DMS114 treated with DMSO at 0.1 percent for 48 hours (cell line): ENCODE measurements around the gene SV2B.

Experiments used
- DNase-seq: peaks from one replicate; lab custom pipeline; 2025; ENCODE audit not compliant: unreplicated experiment; lab: John Stamatoyannopoulos, UW

SV2B gene

GRCh38 chr15:91263632-91264531 lies 163.8 kb downstream of the SV2B start:
- no peak for DNase-seq

- no peak for DNase-seq
Observed at GRCh38 chr15:91264651-91265351, 164.7 kb downstream of the SV2B start.

- DNase-seq: no peak
Observed at GRCh38 chr15:91265416-91265940, 165.4 kb downstream of the SV2B start.

GRCh38 chr15:91268510-91268909 lies 168.5 kb downstream of the SV2B start:
- DNase-seq: no peak

GRCh38 chr15:91270747-91271146 lies 170.7 kb downstream of the SV2B start:
- no peak for DNase-seq

GRCh38 chr15:91271565-91272153 lies 171.6 kb downstream of the SV2B start:
- peak; percentile 76 for DNase-seq

GRCh38 chr15:91275844-91276243 lies 175.8 kb downstream of the SV2B start:
- no peak for DNase-seq

GRCh38 chr15:91278951-91279350 lies 178.9 kb downstream of the SV2B start:
- DNase-seq: no peak

- no peak for DNase-seq
Observed at GRCh38 chr15:91279486-91279885, 179.4 kb downstream of the SV2B start.

GRCh38 chr15:91281947-91282346 lies 181.9 kb downstream of the SV2B start:
- no peak for DNase-seq

- DNase-seq: no peak
Observed at GRCh38 chr15:91282486-91282885, 182.4 kb downstream of the SV2B start.

- DNase-seq: no peak
Observed at GRCh38 chr15:91283155-91283554, 183.1 kb downstream of the SV2B start.

- no peak for DNase-seq
Observed at GRCh38 chr15:91284758-91285466, 184.9 kb downstream of the SV2B start.

- DNase-seq: no peak
Observed at GRCh38 chr15:91289324-91289723, 189.3 kb downstream of the SV2B start.

- no peak for DNase-seq
Observed at GRCh38 chr15:91290553-91290952, 190.5 kb downstream of the SV2B start.

GRCh38 chr15:91291673-91292072 lies 191.6 kb downstream of the SV2B start:
- no peak for DNase-seq

GRCh38 chr15:91294344-91294743 lies 194.3 kb downstream of the SV2B start:
- no peak for DNase-seq

- DNase-seq: no peak
Observed at GRCh38 chr15:91294795-91295194, 194.7 kb downstream of the SV2B start.

GRCh38 chr15:91298101-91298500 lies 198.0 kb downstream of the SV2B start:
- DNase-seq: no peak

GRCh38 chr15:91302588-91303439 lies 202.8 kb downstream of the SV2B start:
- peak; percentile 82 for DNase-seq
